Endodermal cell (in vitro differentiated cells): ENCODE data around the gene SPRED1. TPM values are rescaled to one million over a fixed set of nuclear protein-coding genes. Genes with fewer than 3 reads are reported as not detected.

Experiments used
- DNase-seq: peaks from one replicate; pipeline ENCODE4 v3.0.0-alpha.2; 2017
- H3K27ac ChIP-seq: 2 replicates; pipeline ENCODE4 v1.5.1; 2013; ENCODE audit warnings: mild to moderate bottlenecking, low read depth, low read length, moderate library complexity
- H3K27me3 ChIP-seq: 2 replicates; pipeline ENCODE4 v1.6.1; 2013; ENCODE audit warnings: mild to moderate bottlenecking, low read length, moderate library complexity; ENCODE audit not compliant: insufficient read depth, control insufficient read depth, poor library complexity, severe bottlenecking
- H3K36me3 ChIP-seq: 2 replicates; pipeline ENCODE4 v1.7.0; 2013; ENCODE audit warnings: mild to moderate bottlenecking, low read length, moderate library complexity; ENCODE audit not compliant: control insufficient read depth, insufficient read depth
- H3K4me1 ChIP-seq: one replicate; pipeline ENCODE4 v1.7.0; 2013; ENCODE audit warnings: low read length; ENCODE audit not compliant: control insufficient read depth, insufficient read depth
- H3K4me3 ChIP-seq: 2 replicates; pipeline ENCODE4 v1.5.1; 2013; ENCODE audit warnings: mild to moderate bottlenecking, low read length, moderate library complexity
- H3K9ac ChIP-seq: 2 replicates; pipeline ENCODE4 v1.6.1; 2013; ENCODE audit warnings: mild to moderate bottlenecking, low read length, moderate library complexity; ENCODE audit not compliant: poor library complexity, severe bottlenecking; ENCODE audit errors: extremely low read depth
- H3K9me3 ChIP-seq: 2 replicates; pipeline ENCODE4 v1.6.1; 2013; ENCODE audit warnings: mild to moderate bottlenecking, low read length, moderate library complexity; ENCODE audit not compliant: control insufficient read depth
- H3K27ac Mint-ChIP-seq: 2 replicates; pipeline ENCODE4 v1.8.0; 2020; ENCODE audit warnings: mixed read lengths
- H3K27me3 Mint-ChIP-seq: 2 replicates; pipeline ENCODE4 v1.8.0; 2021; ENCODE audit warnings: mild to moderate bottlenecking, mixed read lengths; ENCODE audit not compliant: insufficient read depth
- H3K36me3 Mint-ChIP-seq: 2 replicates; pipeline ENCODE4 v1.8.0; 2020; ENCODE audit warnings: low read depth, mixed read lengths
- H3K4me1 Mint-ChIP-seq: 2 replicates; pipeline ENCODE4 v1.8.0; 2020; ENCODE audit warnings: mixed read lengths
- H3K4me3 Mint-ChIP-seq: 2 replicates; pipeline ENCODE4 v1.8.0; 2020; ENCODE audit warnings: mild to moderate bottlenecking, moderate library complexity, mixed read lengths
- H3K9me3 Mint-ChIP-seq: 2 replicates; pipeline ENCODE4 v1.8.0; 2020; ENCODE audit warnings: mild to moderate bottlenecking, mixed read lengths
- WGBS, 2 experiments: methylation state at CpG; one replicate each; pipeline versions ENCODE4 v1.1.5 to v1.1.7; 2013; ENCODE audit warnings: missing lambda C conversion rate in 2 of 2, mixed read lengths in 1 of 2; ENCODE audit not compliant: insufficient coverage in 1 of 2, insufficient read length in 1 of 2; 5-methylcytosine and 5-hydroxymethylcytosine counted together
- total RNA-seq, 2 donors: library from RNA; stranded (reverse); fragmentation: NEBNext Ultra II Directional in 1 of 2; extraction: Animal tissue kit (Norgen Biotek cat#: 25700) in 1 of 2; gene quantifications; 2 replicates in 1 of 2; 3 replicates in 1 of 2; pipeline ENCODE4 v1.2.1, GENCODE V29; 2021
- TF ChIP-seq, protein P1 (sequence below): fragments of 200-600 bp; sonication (generic); conservative IDR thresholded peaks from 2 replicates; pipeline ENCODE4 v1.5.0; 2021; ENCODE audit warnings: antibody characterized with exemption, mild to moderate bottlenecking

Gene SPRED1
- total RNA-seq, 2 donors from 2014 or later, result 50.8 to 61.7 TPM

DNA sequence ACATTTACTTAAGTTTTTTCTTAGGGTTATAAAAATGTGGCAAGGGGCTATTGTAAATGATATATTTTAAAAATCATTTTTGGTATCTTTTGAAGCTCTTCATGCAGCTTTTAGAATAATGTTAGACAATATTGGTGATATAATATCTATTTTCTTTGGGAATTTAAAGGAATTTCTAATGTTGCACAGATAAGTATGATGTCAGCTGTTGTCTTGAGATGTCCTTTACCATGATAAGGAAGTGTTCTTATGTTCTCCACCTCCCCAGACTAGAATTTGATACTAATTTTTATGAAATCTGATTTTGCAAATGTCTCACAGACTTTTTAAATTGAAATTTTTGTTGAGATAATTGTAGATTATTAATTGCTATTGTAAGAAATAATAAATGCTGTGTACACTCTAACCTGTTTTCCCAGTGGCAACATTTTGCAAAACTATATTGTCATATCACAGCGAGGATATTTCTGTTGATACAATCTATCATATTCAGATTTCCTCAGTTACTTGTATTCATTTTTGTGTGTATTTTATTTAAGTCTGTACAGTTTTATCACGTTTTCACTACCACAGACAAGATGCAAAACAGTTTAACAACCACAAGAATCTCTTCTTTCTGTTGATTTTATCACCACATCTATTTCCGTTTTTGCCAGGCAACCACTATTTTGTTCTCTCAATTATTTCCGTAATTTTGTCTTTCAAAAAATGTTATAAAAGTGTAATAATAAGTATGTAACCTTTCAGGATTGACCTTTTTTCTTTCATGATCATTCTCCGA lies 55.4 kb downstream of the SPRED1 start:
- Mint-ChIP-seq H3K27me3 (no peaks in the 10 kb centered on the region), H3K4me1 (peaks cover 4% of the 10 kb centered on the region), H3K9me3 (no peaks in the 10 kb centered on the region), H3K4me3 (no peak overlapping the region), H3K27ac (no peak overlapping the region), H3K36me3 (peaks cover 45% of the 10 kb centered on the region)
- H3K4me1 ChIP-seq, result no peaks in the 10 kb centered on the region
- H3K27ac ChIP-seq, result no peak overlapping the region
- no peak for DNase-seq
- H3K9ac ChIP-seq, result no peak overlapping the region
- H3K36me3 ChIP-seq, result peaks cover 79% of the 10 kb centered on the region
- no peaks in the 10 kb centered on the region for H3K9me3 ChIP-seq
- no peak overlapping the region for H3K4me3 ChIP-seq
- no peaks in the 10 kb centered on the region for H3K27me3 ChIP-seq
- TF ChIP-seq, protein P1, sequence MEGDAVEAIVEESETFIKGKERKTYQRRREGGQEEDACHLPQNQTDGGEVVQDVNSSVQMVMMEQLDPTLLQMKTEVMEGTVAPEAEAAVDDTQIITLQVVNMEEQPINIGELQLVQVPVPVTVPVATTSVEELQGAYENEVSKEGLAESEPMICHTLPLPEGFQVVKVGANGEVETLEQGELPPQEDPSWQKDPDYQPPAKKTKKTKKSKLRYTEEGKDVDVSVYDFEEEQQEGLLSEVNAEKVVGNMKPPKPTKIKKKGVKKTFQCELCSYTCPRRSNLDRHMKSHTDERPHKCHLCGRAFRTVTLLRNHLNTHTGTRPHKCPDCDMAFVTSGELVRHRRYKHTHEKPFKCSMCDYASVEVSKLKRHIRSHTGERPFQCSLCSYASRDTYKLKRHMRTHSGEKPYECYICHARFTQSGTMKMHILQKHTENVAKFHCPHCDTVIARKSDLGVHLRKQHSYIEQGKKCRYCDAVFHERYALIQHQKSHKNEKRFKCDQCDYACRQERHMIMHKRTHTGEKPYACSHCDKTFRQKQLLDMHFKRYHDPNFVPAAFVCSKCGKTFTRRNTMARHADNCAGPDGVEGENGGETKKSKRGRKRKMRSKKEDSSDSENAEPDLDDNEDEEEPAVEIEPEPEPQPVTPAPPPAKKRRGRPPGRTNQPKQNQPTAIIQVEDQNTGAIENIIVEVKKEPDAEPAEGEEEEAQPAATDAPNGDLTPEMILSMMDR, result no peak
- WGBS, 2 experiments, result 92 to 93% methylated on average over 3 to 4 of the region's 5 CpGs

DNA sequence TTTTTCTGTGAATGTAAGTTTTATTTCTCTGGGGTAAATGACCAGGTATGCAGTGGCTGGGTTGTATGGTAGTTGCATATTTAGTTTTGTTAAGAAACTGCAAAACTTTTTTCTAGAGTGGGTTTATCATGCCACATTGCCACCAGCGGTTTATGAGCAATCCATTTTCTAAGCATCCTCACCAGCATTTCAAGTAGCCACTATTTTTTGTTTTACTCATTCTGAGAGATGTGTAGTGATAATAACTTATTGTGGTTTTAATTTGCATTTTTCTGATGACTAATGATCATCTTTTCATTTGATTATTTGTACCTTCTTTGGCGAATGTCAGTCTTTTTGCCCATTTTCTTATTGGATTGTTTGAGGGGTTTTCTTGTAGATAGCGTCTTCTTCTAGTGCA lies 56.2 kb downstream of the SPRED1 start:
- WGBS, 2 experiments, result 86 to 94% methylated on average over 1 to 3 of the region's 3 CpGs
- Histone ChIP-seq H3K9me3 (no peaks in the 10 kb centered on the region), H3K4me3 (no peak overlapping the region), H3K36me3 (peaks cover 74% of the 10 kb centered on the region), H3K27ac (no peak overlapping the region), H3K27me3 (no peaks in the 10 kb centered on the region), H3K4me1 (no peaks in the 10 kb centered on the region), H3K9ac (no peak overlapping the region)
- H3K27me3 Mint-ChIP-seq, result no peaks in the 10 kb centered on the region
- no peak overlapping the region for H3K4me3 Mint-ChIP-seq
- no peak for DNase-seq
- H3K4me1 Mint-ChIP-seq, result peaks cover 4% of the 10 kb centered on the region
- H3K27ac Mint-ChIP-seq, result peak overlapping the region; percentile 28
- TF ChIP-seq, protein P1, result no peak
- H3K9me3 Mint-ChIP-seq, result no peaks in the 10 kb centered on the region
- peaks cover 45% of the 10 kb centered on the region for H3K36me3 Mint-ChIP-seq

DNA sequence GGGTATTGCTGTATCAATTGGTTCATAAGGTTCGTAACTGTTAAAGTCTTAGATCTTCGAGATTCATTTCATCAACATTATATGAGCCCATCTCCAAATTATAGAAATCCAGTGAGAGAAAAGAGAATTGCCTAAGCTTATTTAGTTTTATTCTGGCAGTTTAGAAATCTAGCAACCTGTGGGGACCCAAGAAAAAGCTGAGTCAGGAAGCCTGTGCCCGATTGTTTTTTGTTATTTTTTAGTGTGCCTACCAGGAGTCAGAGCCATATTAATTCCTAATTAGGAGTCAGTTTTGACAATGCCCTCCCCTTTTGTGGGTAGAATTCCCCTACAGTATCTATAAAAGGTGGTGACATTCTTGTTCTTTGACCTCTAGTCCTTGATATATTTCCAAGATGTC lies 59.6 kb downstream of the SPRED1 start:
- H3K4me1 ChIP-seq, result no peaks in the 10 kb centered on the region
- TF ChIP-seq, protein P1, result no peak
- no peaks in the 10 kb centered on the region for H3K27me3 ChIP-seq
- Mint-ChIP-seq H3K27ac (peak overlapping the region; percentile 57), H3K4me1 (peaks cover 4% of the 10 kb centered on the region), H3K9me3 (no peaks in the 10 kb centered on the region), H3K27me3 (no peaks in the 10 kb centered on the region), H3K36me3 (peaks cover 31% of the 10 kb centered on the region), H3K4me3 (no peak overlapping the region)
- H3K4me3 ChIP-seq, result no peak overlapping the region
- 95 to 100% methylated on average over 1 to 2 of the region's 3 CpGs for WGBS, 2 experiments
- H3K9me3 ChIP-seq, result no peaks in the 10 kb centered on the region
- H3K27ac ChIP-seq, result no peak overlapping the region
- peaks cover 70% of the 10 kb centered on the region for H3K36me3 ChIP-seq
- H3K9ac ChIP-seq, result no peak overlapping the region
- DNase-seq, result no peak
